ENCODE data around the gene PTPRK.

PTPRK gene

DNA sequence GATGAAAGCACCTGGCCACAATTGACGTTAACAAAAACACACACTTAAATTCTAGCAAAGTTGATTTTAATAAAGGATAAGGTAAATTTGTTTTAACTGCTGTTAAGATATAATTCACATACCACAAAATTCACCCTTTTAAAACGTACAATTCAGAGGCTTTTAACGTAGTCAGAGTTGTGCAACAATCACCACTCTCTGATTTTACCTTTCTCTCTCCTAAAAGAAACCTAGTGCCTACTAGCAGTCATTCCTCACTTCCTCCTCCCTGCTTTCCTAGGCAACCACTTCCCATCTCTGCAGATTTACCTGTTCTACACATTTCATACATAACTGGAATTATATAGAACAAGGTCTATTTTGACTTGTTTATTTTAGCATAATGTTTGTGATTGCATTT is 58.9 kb downstream of the PTPRK start:
- Histone ChIP-seq H3K14ac (ENCODE audit: low read length) (no peak overlapping the region), H2AK5ac (ENCODE audit: low read depth, low read length) (no peak overlapping the region), H3K9me3 (replicated peaks in 1 of 2; ENCODE audit: control insufficient read depth in 2 of 2, insufficient read depth in 1 of 2, low read depth in 1 of 2, low read length in 2 of 2) (no peaks in the 10 kb centered on the region), H3K36me3 (replicated peaks in 1 of 2; ENCODE audit: control insufficient read depth in 2 of 2, insufficient read depth in 2 of 2, low read length in 2 of 2) (no peaks in the 10 kb centered on the region), H3K4me1 (ENCODE audit: control insufficient read depth in 2 of 2, insufficient read depth in 1 of 2, low read depth in 1 of 2, low read length in 2 of 2) (no peaks in the 10 kb centered on the region), H4K8ac (ENCODE audit: low read depth, low read length) (no peak overlapping the region), H3K79me1 (ENCODE audit: low read depth, low read length) (no peaks in the 10 kb centered on the region), H2BK12ac (ENCODE audit: low read length) (no peak overlapping the region), H3K4me2 (ENCODE audit: insufficient read depth, low read length, poor library complexity, severe bottlenecking) (no peak overlapping the region), H3K18ac (ENCODE audit: low read length) (no peak overlapping the region), H2BK120ac (ENCODE audit: low read depth, low read length) (no peak overlapping the region), H2BK5ac (ENCODE audit: low read length) (no peak overlapping the region), H3K23ac (ENCODE audit: low read depth, low read length, poor library complexity) (no peak overlapping the region), H2AFZ (ENCODE audit: low read length) (no peak overlapping the region), H3K9ac (ENCODE audit: low read depth, low read length, poor library complexity) (no peak overlapping the region), H4K91ac (ENCODE audit: low read depth, low read length, poor library complexity) (no peak overlapping the region), H3K27me3 (ENCODE audit: control insufficient read depth in 3 of 3, insufficient read depth in 3 of 3, low read depth in 1 of 3, low read length in 3 of 3) (no peaks in the 10 kb centered on the region), H3K4me3 (ENCODE audit: low read length in 2 of 2) (no peak overlapping the region), H2BK15ac (ENCODE audit: low read length) (no peak overlapping the region), H3K4ac (ENCODE audit: low read length) (no peak overlapping the region), H3K27ac (replicated peaks; ENCODE audit: low read length) (no peak overlapping the region)
- no peak for DNase-seq (ENCODE audit: low spot score)
- WGBS, 2 donors (ENCODE audit: extremely low coverage in 2 of 2, insufficient read length in 2 of 2, insufficient replicate concordance in 1 of 2) = no CpG with 5 or more reads among the region's 3 CpGs

DNA sequence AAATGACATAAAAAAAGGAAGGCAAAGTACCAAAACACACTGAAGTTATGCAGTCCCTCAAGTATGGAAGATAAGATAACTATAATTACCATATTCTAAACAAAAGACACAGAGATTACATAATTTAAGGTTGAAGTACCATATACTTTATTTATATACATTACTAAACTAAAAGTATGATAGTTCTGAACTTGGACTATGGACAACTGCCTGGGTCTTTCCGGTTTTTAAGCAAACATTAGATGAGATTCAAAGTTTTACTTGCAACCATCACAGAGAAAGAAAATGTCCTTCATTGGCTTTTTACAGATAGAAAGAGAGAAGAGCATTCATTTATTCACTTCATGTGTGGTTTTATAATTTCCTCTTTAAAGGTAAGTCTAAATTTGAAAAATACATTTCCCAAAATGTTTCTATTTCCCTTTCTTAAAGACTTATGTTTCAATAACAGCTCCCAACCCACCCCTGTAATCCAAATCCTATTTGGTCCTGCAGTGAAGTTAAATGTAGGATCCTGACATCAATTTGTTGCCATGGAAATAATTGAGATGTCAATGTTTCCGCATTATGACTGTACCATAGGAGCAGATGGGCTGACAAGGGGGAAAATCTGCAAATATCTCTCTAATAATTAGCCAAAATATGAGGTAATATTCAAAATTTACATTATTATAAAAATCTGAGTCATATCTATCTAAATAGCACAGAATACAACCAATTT is 63.7 kb downstream of the PTPRK start:
- no peak overlapping the region for H3K18ac ChIP-seq (ENCODE audit: low read length)
- H2BK15ac ChIP-seq (ENCODE audit: low read length) = no peak overlapping the region
- H2BK120ac ChIP-seq (ENCODE audit: low read depth, low read length) = no peak overlapping the region
- no peak overlapping the region for H2BK5ac ChIP-seq (ENCODE audit: low read length)
- no peak overlapping the region for H2AFZ ChIP-seq (ENCODE audit: low read length)
- H3K9me3 ChIP-seq (replicated peaks in 1 of 2; ENCODE audit: control insufficient read depth in 2 of 2, insufficient read depth in 1 of 2, low read depth in 1 of 2, low read length in 2 of 2) = no peaks in the 10 kb centered on the region
- no peaks in the 10 kb centered on the region for H3K27me3 ChIP-seq (ENCODE audit: control insufficient read depth in 3 of 3, insufficient read depth in 3 of 3, low read depth in 1 of 3, low read length in 3 of 3)
- no peak overlapping the region for H2AK5ac ChIP-seq (ENCODE audit: low read depth, low read length)
- no peak overlapping the region for H3K27ac ChIP-seq (replicated peaks; ENCODE audit: low read length)
- no peak overlapping the region for H4K8ac ChIP-seq (ENCODE audit: low read depth, low read length)
- no peaks in the 10 kb centered on the region for H3K36me3 ChIP-seq (replicated peaks in 1 of 2; ENCODE audit: control insufficient read depth in 2 of 2, insufficient read depth in 2 of 2, low read length in 2 of 2)
- no peaks in the 10 kb centered on the region for H3K4me1 ChIP-seq (ENCODE audit: control insufficient read depth in 2 of 2, insufficient read depth in 1 of 2, low read depth in 1 of 2, low read length in 2 of 2)
- no peak overlapping the region for H3K9ac ChIP-seq (ENCODE audit: low read depth, low read length, poor library complexity)
- no peak for DNase-seq (ENCODE audit: low spot score)
- no peak overlapping the region for H2BK12ac ChIP-seq (ENCODE audit: low read length)
- H3K23ac ChIP-seq (ENCODE audit: low read depth, low read length, poor library complexity) = no peak overlapping the region
- no peak overlapping the region for H3K4ac ChIP-seq (ENCODE audit: low read length)
- WGBS, 2 donors (ENCODE audit: extremely low coverage in 2 of 2, insufficient read length in 2 of 2, insufficient replicate concordance in 1 of 2) = no CpG with 5 or more reads among the region's 2 CpGs
- no peaks in the 10 kb centered on the region for H3K79me1 ChIP-seq (ENCODE audit: low read depth, low read length)
- no peak overlapping the region for H4K91ac ChIP-seq (ENCODE audit: low read depth, low read length, poor library complexity)
- H3K4me3 ChIP-seq (ENCODE audit: low read length in 2 of 2) = no peak overlapping the region
- H3K14ac ChIP-seq (ENCODE audit: low read length) = no peak overlapping the region
- H3K4me2 ChIP-seq (ENCODE audit: insufficient read depth, low read length, poor library complexity, severe bottlenecking) = no peak overlapping the region

- no peaks in the 10 kb centered on the region for H3K79me1 ChIP-seq (ENCODE audit: low read depth, low read length)
- H3K4me2 ChIP-seq (ENCODE audit: insufficient read depth, low read length, poor library complexity, severe bottlenecking) = no peak overlapping the region
- no peak overlapping the region for H2BK15ac ChIP-seq (ENCODE audit: low read length)
- H2BK12ac ChIP-seq (ENCODE audit: low read length) = no peak overlapping the region
- no peaks in the 10 kb centered on the region for H3K36me3 ChIP-seq (replicated peaks in 1 of 2; ENCODE audit: control insufficient read depth in 2 of 2, insufficient read depth in 2 of 2, low read length in 2 of 2)
- H3K27me3 ChIP-seq (ENCODE audit: control insufficient read depth in 3 of 3, insufficient read depth in 3 of 3, low read depth in 1 of 3, low read length in 3 of 3) = no peaks in the 10 kb centered on the region
- no peak overlapping the region for H2BK120ac ChIP-seq (ENCODE audit: low read depth, low read length)
- H3K27ac ChIP-seq (replicated peaks; ENCODE audit: low read length) = no peak overlapping the region
- H3K4me1 ChIP-seq (ENCODE audit: control insufficient read depth in 2 of 2, insufficient read depth in 1 of 2, low read depth in 1 of 2, low read length in 2 of 2) = no peaks in the 10 kb centered on the region
- no peak overlapping the region for H3K18ac ChIP-seq (ENCODE audit: low read length)
- H3K4ac ChIP-seq (ENCODE audit: low read length) = no peak overlapping the region
- no peak overlapping the region for H2BK5ac ChIP-seq (ENCODE audit: low read length)
- no peak overlapping the region for H3K9ac ChIP-seq (ENCODE audit: low read depth, low read length, poor library complexity)
- H3K14ac ChIP-seq (ENCODE audit: low read length) = no peak overlapping the region
- no peak overlapping the region for H3K4me3 ChIP-seq (ENCODE audit: low read length in 2 of 2)
- H2AFZ ChIP-seq (ENCODE audit: low read length) = no peak overlapping the region
- no peaks in the 10 kb centered on the region for H3K9me3 ChIP-seq (replicated peaks in 1 of 2; ENCODE audit: control insufficient read depth in 2 of 2, insufficient read depth in 1 of 2, low read depth in 1 of 2, low read length in 2 of 2)
- no CpG with 5 or more reads among the region's 3 CpGs for WGBS, 2 donors (ENCODE audit: extremely low coverage in 2 of 2, insufficient read length in 2 of 2, insufficient replicate concordance in 1 of 2)
- H2AK5ac ChIP-seq (ENCODE audit: low read depth, low read length) = no peak overlapping the region
- DNase-seq (ENCODE audit: low spot score) = no peak
- H3K23ac ChIP-seq (ENCODE audit: low read depth, low read length, poor library complexity) = no peak overlapping the region
- H4K91ac ChIP-seq (ENCODE audit: low read depth, low read length, poor library complexity) = no peak overlapping the region
- no peak overlapping the region for H4K8ac ChIP-seq (ENCODE audit: low read depth, low read length)
These were observed 64.4 kb downstream of the PTPRK start for GRCh38 chr6:128455959-128456358.

- Histone ChIP-seq H2AK5ac (ENCODE audit: low read depth, low read length) (no peak overlapping the region), H3K23ac (ENCODE audit: low read depth, low read length, poor library complexity) (no peak overlapping the region), H3K27me3 (ENCODE audit: control insufficient read depth in 3 of 3, insufficient read depth in 3 of 3, low read depth in 1 of 3, low read length in 3 of 3) (no peaks in the 10 kb centered on the region), H3K14ac (ENCODE audit: low read length) (no peak overlapping the region), H3K4me1 (ENCODE audit: control insufficient read depth in 2 of 2, insufficient read depth in 1 of 2, low read depth in 1 of 2, low read length in 2 of 2) (no peaks in the 10 kb centered on the region), H2BK5ac (ENCODE audit: low read length) (no peak overlapping the region), H3K36me3 (replicated peaks in 1 of 2; ENCODE audit: control insufficient read depth in 2 of 2, insufficient read depth in 2 of 2, low read length in 2 of 2) (no peaks in the 10 kb centered on the region), H3K4me3 (ENCODE audit: low read length in 2 of 2) (no peak overlapping the region), H2BK12ac (ENCODE audit: low read length) (no peak overlapping the region), H3K4ac (ENCODE audit: low read length) (no peak overlapping the region), H4K91ac (ENCODE audit: low read depth, low read length, poor library complexity) (no peak overlapping the region), H2AFZ (ENCODE audit: low read length) (no peak overlapping the region), H2BK120ac (ENCODE audit: low read depth, low read length) (no peak overlapping the region), H3K79me1 (ENCODE audit: low read depth, low read length) (no peaks in the 10 kb centered on the region), H3K9ac (ENCODE audit: low read depth, low read length, poor library complexity) (no peak overlapping the region), H2BK15ac (ENCODE audit: low read length) (no peak overlapping the region), H3K27ac (replicated peaks; ENCODE audit: low read length) (no peak overlapping the region), H3K4me2 (ENCODE audit: insufficient read depth, low read length, poor library complexity, severe bottlenecking) (no peak overlapping the region), H3K9me3 (replicated peaks in 1 of 2; ENCODE audit: control insufficient read depth in 2 of 2, insufficient read depth in 1 of 2, low read depth in 1 of 2, low read length in 2 of 2) (no peaks in the 10 kb centered on the region), H3K18ac (ENCODE audit: low read length) (no peak overlapping the region), H4K8ac (ENCODE audit: low read depth, low read length) (no peak overlapping the region)
- no CpG with 5 or more reads among the region's 2 CpGs for WGBS, 2 donors (ENCODE audit: extremely low coverage in 2 of 2, insufficient read length in 2 of 2, insufficient replicate concordance in 1 of 2)
- no peak for DNase-seq (ENCODE audit: low spot score)
These were observed 67.7 kb downstream of the PTPRK start for GRCh38 chr6:128452713-128453112.
